Ureter (tissue), 1 donor: ENCODE data around the gene CNTNAP2. TPM values are rescaled to one million over a fixed set of nuclear protein-coding genes. Genes with fewer than 3 reads are reported as not detected.

ENCODE experiments used
- DNase-seq: peaks from one replicate; pipeline ENCODE4 v3.0.0-alpha.2; 2020; ENCODE audit warnings: low spot score
- total RNA-seq: library from RNA; stranded (reverse); gene quantifications from one replicate; pipeline ENCODE4 v1.2.4, GENCODE V29; 2023
- donor health status: DM: yes; HTN: yes; CAD: no.

Gene CNTNAP2
- total RNA-seq, 1 donor from 2014 or later, result 0.21 TPM

GRCh38 chr7:146290746-146291145, 174.1 kb downstream of the CNTNAP2 start:
- DNase-seq, result no peak

GRCh38 chr7:146291900-146292299, 175.3 kb downstream of the CNTNAP2 start:
- no peak for DNase-seq

- DNase-seq, result no peak
These were observed 179.4 kb downstream of the CNTNAP2 start for GRCh38 chr7:146296028-146296427.

- DNase-seq, result no peak
These were observed 198.4 kb downstream of the CNTNAP2 start for GRCh38 chr7:146314962-146315361.

- DNase-seq, result no peak
These were observed 203.0 kb downstream of the CNTNAP2 start for GRCh38 chr7:146319629-146320028.

- no peak for DNase-seq
These were observed 204.7 kb downstream of the CNTNAP2 start for GRCh38 chr7:146321301-146321700.

GRCh38 chr7:146331369-146331768, 214.8 kb downstream of the CNTNAP2 start:
- DNase-seq, result no peak

- DNase-seq, result no peak
These were observed 228.7 kb downstream of the CNTNAP2 start for GRCh38 chr7:146345251-146345650.

GRCh38 chr7:146346096-146346495, 229.5 kb downstream of the CNTNAP2 start:
- DNase-seq, result no peak

- no peak for DNase-seq
These were observed 238.6 kb downstream of the CNTNAP2 start for GRCh38 chr7:146355216-146355615.

- DNase-seq, result no peak
These were observed 242.6 kb downstream of the CNTNAP2 start for GRCh38 chr7:146359176-146359575.

GRCh38 chr7:146366938-146367337, 250.3 kb downstream of the CNTNAP2 start:
- DNase-seq, result no peak

- DNase-seq, result no peak
These were observed 253.6 kb downstream of the CNTNAP2 start for GRCh38 chr7:146370171-146370570.

GRCh38 chr7:146375170-146375569, 258.6 kb downstream of the CNTNAP2 start:
- DNase-seq, result no peak

- no peak for DNase-seq
These were observed 261.6 kb downstream of the CNTNAP2 start for GRCh38 chr7:146378196-146378595.

GRCh38 chr7:146387140-146387539, 270.5 kb downstream of the CNTNAP2 start:
- DNase-seq, result no peak

- no peak for DNase-seq
These were observed 272.3 kb downstream of the CNTNAP2 start for GRCh38 chr7:146388928-146389327.

- no peak for DNase-seq
These were observed 276.7 kb downstream of the CNTNAP2 start for GRCh38 chr7:146393346-146393745.

GRCh38 chr7:146397141-146397540, 280.5 kb downstream of the CNTNAP2 start:
- no peak for DNase-seq

GRCh38 chr7:146401939-146402338, 285.3 kb downstream of the CNTNAP2 start:
- no peak for DNase-seq

GRCh38 chr7:146405737-146406136, 289.1 kb downstream of the CNTNAP2 start:
- DNase-seq, result no peak

GRCh38 chr7:146411975-146412374, 295.4 kb downstream of the CNTNAP2 start:
- no peak for DNase-seq

- DNase-seq, result no peak
These were observed 296.2 kb downstream of the CNTNAP2 start for GRCh38 chr7:146412781-146413180.

GRCh38 chr7:146414373-146414772, 297.8 kb downstream of the CNTNAP2 start:
- no peak for DNase-seq

GRCh38 chr7:146414937-146415336, 298.3 kb downstream of the CNTNAP2 start:
- no peak for DNase-seq
